ENCODE results near the gene CADPS2.

The CADPS2 gene

GRCh38 chr7:122343601-122344302 is 542.5 kb downstream of the CADPS2 start:
- no peak for DNase-seq

- no peak for DNase-seq
These were observed 545.8 kb downstream of the CADPS2 start for GRCh38 chr7:122340427-122340826.

GRCh38 chr7:122339145-122339904 is 546.9 kb downstream of the CADPS2 start:
- no peak for DNase-seq

- no peak for DNase-seq
These were observed 549.2 kb downstream of the CADPS2 start for GRCh38 chr7:122337011-122337410.

- DNase-seq = no peak
These were observed 557.0 kb downstream of the CADPS2 start for GRCh38 chr7:122329145-122329802.

GRCh38 chr7:122327969-122328368 is 558.3 kb downstream of the CADPS2 start:
- DNase-seq = no peak

- DNase-seq = no peak
These were observed 569.5 kb downstream of the CADPS2 start for GRCh38 chr7:122316467-122317388.

- DNase-seq = no peak
These were observed 570.5 kb downstream of the CADPS2 start for GRCh38 chr7:122315507-122316466.

GRCh38 chr7:122314284-122314683 is 572.0 kb downstream of the CADPS2 start:
- no peak for DNase-seq

GRCh38 chr7:122312789-122313188 is 573.5 kb downstream of the CADPS2 start:
- no peak for DNase-seq

GRCh38 chr7:122311734-122312450 is 574.4 kb downstream of the CADPS2 start:
- DNase-seq = no peak

- no peak for DNase-seq
These were observed 575.1 kb downstream of the CADPS2 start for GRCh38 chr7:122311050-122311700.

- DNase-seq = no peak
These were observed 575.9 kb downstream of the CADPS2 start for GRCh38 chr7:122310119-122311021.

GRCh38 chr7:122309421-122309820 is 576.8 kb downstream of the CADPS2 start:
- no peak for DNase-seq

- DNase-seq = no peak
These were observed 579.0 kb downstream of the CADPS2 start for GRCh38 chr7:122307228-122307621.

GRCh38 chr7:122306320-122307227 is 579.7 kb downstream of the CADPS2 start:
- no peak for DNase-seq

GRCh38 chr7:122305475-122306319 is 580.6 kb downstream of the CADPS2 start:
- no peak for DNase-seq

All from femur (tissue), 1 donor.